Esophagus muscularis mucosa (tissue), 4 donors: ENCODE measurements around the gene REC8.

Experiments
- EP300 ChIP-seq: sonication (generic); formaldehyde crosslinking; IDR thresholded peaks from one replicate; pipeline ENCODE4 v1.6.1; 2017; ENCODE audit warnings: antibody characterized with exemption
- POLR2A ChIP-seq: fragments of 450-650 bp; IDR thresholded peaks from one replicate; pipeline ENCODE4 v1.6.1; 2017; ENCODE audit warnings: antibody characterized with exemption, moderate library complexity, mild to moderate bottlenecking, low read depth
- POLR2AphosphoS5 ChIP-seq, 2 donors: sonication (generic); formaldehyde crosslinking; IDR thresholded peaks; one replicate each; pipeline ENCODE4 v1.6.1; 2017; ENCODE audit warnings: antibody characterized with exemption in 2 of 2
- TF ChIP-seq, protein P1 (sequence below), 3 experiments: fragments of 200-600 bp in 2 of 3; fragments of 450-650 bp in 1 of 3; sonication (generic) in 2 of 3; IDR thresholded peaks; one replicate each; pipeline ENCODE4 v1.5.1; 2017 to 2019; ENCODE audit warnings: antibody characterized with exemption in 3 of 3, mild to moderate bottlenecking in 2 of 3, moderate library complexity in 1 of 3

DNA sequence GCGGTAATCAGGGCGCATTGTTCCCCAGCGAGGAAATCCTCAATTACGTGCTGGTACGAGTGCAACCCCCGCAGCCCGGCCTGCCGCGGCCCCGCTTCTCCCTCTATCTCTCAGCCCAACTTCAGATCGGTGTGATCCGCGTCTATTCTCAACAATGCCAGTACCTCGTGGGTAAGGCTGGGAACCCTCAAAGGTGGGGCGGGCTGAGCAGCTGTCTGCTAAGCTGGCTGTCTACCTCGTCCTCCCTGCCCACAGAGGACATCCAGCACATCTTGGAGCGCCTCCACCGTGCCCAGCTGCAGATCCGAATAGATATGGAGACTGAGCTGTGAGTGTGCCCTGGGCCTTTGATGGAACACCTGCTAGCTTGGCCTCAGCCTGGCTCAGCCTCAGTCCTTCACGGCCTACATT, 996 bp downstream of the REC8 start:
- TF ChIP-seq EP300 (no peak), POLR2A (no peak), POLR2AphosphoS5 (IDR thresholded peaks at IDR 0.05) (no peak)
- TF ChIP-seq, protein P1, sequence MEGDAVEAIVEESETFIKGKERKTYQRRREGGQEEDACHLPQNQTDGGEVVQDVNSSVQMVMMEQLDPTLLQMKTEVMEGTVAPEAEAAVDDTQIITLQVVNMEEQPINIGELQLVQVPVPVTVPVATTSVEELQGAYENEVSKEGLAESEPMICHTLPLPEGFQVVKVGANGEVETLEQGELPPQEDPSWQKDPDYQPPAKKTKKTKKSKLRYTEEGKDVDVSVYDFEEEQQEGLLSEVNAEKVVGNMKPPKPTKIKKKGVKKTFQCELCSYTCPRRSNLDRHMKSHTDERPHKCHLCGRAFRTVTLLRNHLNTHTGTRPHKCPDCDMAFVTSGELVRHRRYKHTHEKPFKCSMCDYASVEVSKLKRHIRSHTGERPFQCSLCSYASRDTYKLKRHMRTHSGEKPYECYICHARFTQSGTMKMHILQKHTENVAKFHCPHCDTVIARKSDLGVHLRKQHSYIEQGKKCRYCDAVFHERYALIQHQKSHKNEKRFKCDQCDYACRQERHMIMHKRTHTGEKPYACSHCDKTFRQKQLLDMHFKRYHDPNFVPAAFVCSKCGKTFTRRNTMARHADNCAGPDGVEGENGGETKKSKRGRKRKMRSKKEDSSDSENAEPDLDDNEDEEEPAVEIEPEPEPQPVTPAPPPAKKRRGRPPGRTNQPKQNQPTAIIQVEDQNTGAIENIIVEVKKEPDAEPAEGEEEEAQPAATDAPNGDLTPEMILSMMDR (IDR thresholded peaks at IDR 0.05), result no peak
